NT2/D1 (cell line): ENCODE data around the gene TBC1D7.

Experiments used
- SUZ12 ChIP-seq: IDR thresholded peaks from 2 replicates; pipeline ENCODE4 v1.6.1; 2011; ENCODE audit not compliant: insufficient read length, insufficient read depth; ENCODE audit errors: extremely low read depth
- ZNF274 ChIP-seq: IDR thresholded peaks from 2 replicates; pipeline ENCODE4 v1.6.1; 2011; ENCODE audit warnings: mild to moderate bottlenecking, low read depth, low read length

- TF ChIP-seq SUZ12 (no peak), ZNF274 (no peak)
Observed at GRCh38 chr6:13367396-13367795, 39.1 kb upstream of the TBC1D7 start.
